WTC11 (cell line): ENCODE measurements around the gene KIF3B. TPM values are rescaled to one million over a fixed set of nuclear protein-coding genes. Genes with fewer than 3 reads are reported as not detected.
A peak's percentile ranks its signal among the peaks of the same experiment; 100 is the strongest.
"Not testable (repeated sequence)": the region's sequence is repeated elsewhere in the genome, so short reads cannot be mapped to it uniquely, and the experiment has no call there.

Experiments used
- ATAC-seq: fragments of 200-7000 bp; cut with Tn5 transposase; 2 replicates; pipeline ENCODE4 v1.10.0; 2021; ENCODE audit warnings: mild to moderate bottlenecking, moderate library complexity
- CTCF ChIA-PET: fragments of 300-600 bp; sonication (Branson Sonifier 250); formaldehyde crosslinking; loops from one replicate; lab custom pipeline; 2021; ENCODE audit warnings: antibody characterized with exemption; lab: Charles Lee
- POLR2A ChIA-PET: fragments of 350-600 bp; sonication (Branson Sonifier 250); formaldehyde crosslinking; loops from one replicate; lab custom pipeline; 2021; ENCODE audit warnings: antibody characterized with exemption; lab: Charles Lee
- DNase-seq: peaks from one replicate; pipeline ENCODE4 v3.0.0; 2021; ENCODE audit warnings: low spot score
- H3K27ac Mint-ChIP-seq: 2 replicates; pipeline ENCODE4 v1.8.0; 2021; ENCODE audit warnings: mixed read lengths
- H3K27me3 Mint-ChIP-seq: 2 replicates; pipeline ENCODE4 v1.8.0; 2021; ENCODE audit warnings: low read depth, mild to moderate bottlenecking, moderate library complexity, mixed read lengths
- H3K36me3 Mint-ChIP-seq: 2 replicates; pipeline ENCODE4 v1.8.0; 2021; ENCODE audit warnings: mixed read lengths
- H3K4me1 Mint-ChIP-seq: 2 replicates; pipeline ENCODE4 v1.8.0; 2022; ENCODE audit warnings: mixed read lengths
- H3K4me3 Mint-ChIP-seq: 2 replicates; pipeline ENCODE4 v1.8.0; 2021; ENCODE audit warnings: mild to moderate bottlenecking, moderate library complexity, mixed read lengths
- H3K9me3 Mint-ChIP-seq: 2 replicates; pipeline ENCODE4 v1.8.0; 2021; ENCODE audit warnings: mixed read lengths
- AFF4 ChIP-seq: sonication (generic); formaldehyde crosslinking; IDR thresholded peaks from 2 replicates; pipeline ENCODE4 v1.8.1; 2023; ENCODE audit warnings: mild to moderate bottlenecking, missing genetic modification reagents, borderline replicate concordance
- CDX4 ChIP-seq: fragments of 250-450 bp; sonication (Bioruptor Pico); IDR thresholded peaks from 2 replicates; pipeline ENCODE4 v1.9.0; 2021; ENCODE audit warnings: moderate library complexity, mild to moderate bottlenecking, inconsistent platforms, borderline replicate concordance
- ETV6 ChIP-seq: sonication (generic); formaldehyde crosslinking; IDR thresholded peaks from 2 replicates; pipeline ENCODE4 v1.8.1; 2022; ENCODE audit warnings: mild to moderate bottlenecking, missing genetic modification reagents
- IRF2 ChIP-seq: sonication (generic); formaldehyde crosslinking; IDR thresholded peaks from 2 replicates; pipeline ENCODE4 v1.8.0; 2022; ENCODE audit warnings: low read depth, missing genetic modification reagents, borderline replicate concordance
- MXD4 ChIP-seq: fragments of 250-450 bp; sonication (Bioruptor Pico); IDR thresholded peaks from 2 replicates; pipeline ENCODE4 v1.8.0; 2021; ENCODE audit warnings: mild to moderate bottlenecking, moderate library complexity, borderline replicate concordance
- NFATC4 ChIP-seq: fragments of 250-450 bp; sonication (Bioruptor Pico); IDR thresholded peaks from 2 replicates; pipeline ENCODE4 v1.9.0; 2021; ENCODE audit warnings: mild to moderate bottlenecking
- SMAD3 ChIP-seq: sonication (generic); formaldehyde crosslinking; IDR thresholded peaks from 2 replicates; pipeline ENCODE4 v1.8.0; 2022; ENCODE audit warnings: missing genetic modification reagents, mild to moderate bottlenecking, borderline replicate concordance
- SMAD4 ChIP-seq: sonication (generic); formaldehyde crosslinking; IDR thresholded peaks from 2 replicates; pipeline ENCODE4 v1.8.0; 2022; ENCODE audit warnings: mild to moderate bottlenecking, missing genetic modification reagents
- TCF7 ChIP-seq: sonication (generic); formaldehyde crosslinking; IDR thresholded peaks from 2 replicates; pipeline ENCODE4 v1.8.0; 2022; ENCODE audit warnings: mild to moderate bottlenecking, low read depth, missing genetic modification reagents, moderate library complexity
- TP53 ChIP-seq: sonication (generic); formaldehyde crosslinking; IDR thresholded peaks from 2 replicates; pipeline ENCODE4 v1.8.1; 2023; ENCODE audit warnings: mild to moderate bottlenecking, missing genetic modification reagents
- ZBTB21 ChIP-seq: sonication (generic); formaldehyde crosslinking; IDR thresholded peaks from 2 replicates; pipeline ENCODE4 v1.8.1; 2023; ENCODE audit warnings: mild to moderate bottlenecking, missing genetic modification reagents, borderline replicate concordance
- ZNF281 ChIP-seq: sonication (generic); formaldehyde crosslinking; IDR thresholded peaks from 2 replicates; pipeline ENCODE4 v1.8.0; 2023; ENCODE audit warnings: mild to moderate bottlenecking, missing genetic modification reagents
- ZNF396 ChIP-seq: fragments of 250-450 bp; sonication (Bioruptor Pico); IDR thresholded peaks from 2 replicates; pipeline ENCODE4 v1.8.0; 2021; ENCODE audit warnings: mild to moderate bottlenecking, moderate library complexity, borderline replicate concordance
- ZNF416 ChIP-seq: fragments of 250-450 bp; sonication (Bioruptor Pico); IDR thresholded peaks from 2 replicates; pipeline ENCODE4 v1.9.0; 2021; ENCODE audit warnings: mild to moderate bottlenecking, inconsistent platforms
- ZNF425 ChIP-seq: fragments of 250-450 bp; sonication (Bioruptor Pico); conservative IDR thresholded peaks from 2 replicates; pipeline ENCODE4 v1.9.0; 2021; ENCODE audit warnings: mild to moderate bottlenecking
- total RNA-seq: library from RNA; stranded (reverse); gene quantifications from 3 replicates; pipeline ENCODE4 v1.2.3, GENCODE V29; 2021

Gene KIF3B
- total RNA-seq, 1 experiment from 2014 or later = 21.5 TPM

- ATAC-seq (no peak), DNase-seq (no peak)
- ChIA-PET POLR2A (no interaction called here), CTCF (no interaction called here)
- Mint-ChIP-seq H3K27ac (no peak overlapping the region), H3K4me3 (no peak overlapping the region), H3K36me3 (no peaks in the 10 kb centered on the region), H3K4me1 (no peaks in the 10 kb centered on the region), H3K27me3 (peaks cover 12% of the 10 kb centered on the region; the same call in 1 of the 2 replicates), H3K9me3 (no peaks in the 10 kb centered on the region)
- TF ChIP-seq SMAD4 (CRISPR knock-in tag) = no peak
- TF ChIP-seq ZBTB21 (CRISPR knock-in tag) = no peak
Observed at GRCh38 chr20:32271620-32272019, 5.8 kb upstream of the KIF3B start.

GRCh38 chr20:32274359-32274758, 3.1 kb upstream of the KIF3B start:
- H3K36me3 Mint-ChIP-seq = no peaks in the 10 kb centered on the region
- no peak overlapping the region for H3K27ac Mint-ChIP-seq
- no peak overlapping the region for H3K4me3 Mint-ChIP-seq
- TF ChIP-seq TCF7 = no peak
- no peak for TF ChIP-seq NFATC4
- no peak for TF ChIP-seq IRF2 (CRISPR knock-in tag)
- TF ChIP-seq MXD4 (CRISPR knock-in tag) = no peak
- TF ChIP-seq AFF4 (CRISPR knock-in tag) = no peak
- no peak for TF ChIP-seq ZBTB21 (CRISPR knock-in tag)
- TF ChIP-seq ZNF396 (CRISPR knock-in tag) = no peak
- TF ChIP-seq SMAD3 (CRISPR knock-in tag) = no peak
- no peak for TF ChIP-seq TP53
- TF ChIP-seq ZNF281 (CRISPR knock-in tag) = no peak
- POLR2A ChIA-PET = no interaction called here
- H3K27me3 Mint-ChIP-seq = peaks cover 8% of the 10 kb centered on the region; the same call in 1 of the 2 replicates
- peaks cover 7% of the 10 kb centered on the region for H3K4me1 Mint-ChIP-seq
- no peaks in the 10 kb centered on the region for H3K9me3 Mint-ChIP-seq
- CTCF ChIA-PET = no interaction called here
- ATAC-seq = no peak
- no peak for DNase-seq

GRCh38 chr20:32275163-32275562, 2.3 kb upstream of the KIF3B start:
- H3K27me3 Mint-ChIP-seq, H3K27ac Mint-ChIP-seq, POLR2A ChIA-PET, H3K36me3 Mint-ChIP-seq, H3K4me3 Mint-ChIP-seq, ATAC-seq, H3K4me1 Mint-ChIP-seq, CTCF ChIA-PET, H3K9me3 Mint-ChIP-seq, DNase-seq: not testable (repeated sequence)

GRCh38 chr20:32278199-32278643, 770 bp downstream of the KIF3B start:
- CTCF ChIA-PET = no interaction called here
- no peak overlapping the region for H3K27ac Mint-ChIP-seq
- no peaks in the 10 kb centered on the region for H3K9me3 Mint-ChIP-seq
- H3K27me3 Mint-ChIP-seq = peaks cover 1% of the 10 kb centered on the region; the same call in 1 of the 2 replicates
- POLR2A ChIA-PET = no interaction called here
- H3K36me3 Mint-ChIP-seq = no peaks in the 10 kb centered on the region
- no peak for ATAC-seq
- H3K4me3 Mint-ChIP-seq = peak overlapping the region; percentile 82
- DNase-seq = no peak
- H3K4me1 Mint-ChIP-seq = peaks cover 7% of the 10 kb centered on the region
- TF ChIP-seq AFF4 (CRISPR knock-in tag) (no peak), ZNF416 (no peak), CDX4 (CRISPR knock-in tag) (no peak), ZNF425 (CRISPR knock-in tag) (no peak), ETV6 (no peak)
